OCI-LY7 (cell line): Measurements from ENCODE around the gene CAPN7. TPM values are rescaled to one million over a fixed set of nuclear protein-coding genes. Genes with fewer than 3 reads are reported as not detected.

Source experiments
- BruUV-seq: library from RNA; stranded (reverse); fragments of 400-500 nt; replicated peaks from 2 replicates; lab custom pipeline; 2021; lab: Mats Ljungman, UMichigan
- CTCF ChIA-PET: fragments of 300-600 bp; sonication (Branson Sonifier 250); formaldehyde crosslinking; loops from one replicate; lab custom pipeline; 2022; ENCODE audit warnings: antibody characterized with exemption; ENCODE audit not compliant: unreplicated experiment; lab: Charles Lee
- POLR2A ChIA-PET: fragments of 300-600 bp; sonication (Branson Sonifier 250); formaldehyde crosslinking; loops from one replicate; lab custom pipeline; 2022; ENCODE audit warnings: antibody characterized with exemption; lab: Charles Lee
- DNase-seq: peaks from one replicate; pipeline ENCODE4 v3.0.0-alpha.2; 2015; ENCODE audit warnings: low spot score
- H2AFZ ChIP-seq: fragments of 200-600 bp; sonication (generic), shearing (Covaris generic); 2 replicates; pipeline ENCODE4 v1.6.1; 2014; ENCODE audit warnings: mild to moderate bottlenecking, antibody characterized with exemption, low read length, moderate library complexity
- H3K27ac ChIP-seq: fragments of 200-600 bp; sonication (generic); 2 replicates; pipeline ENCODE4 v1.5.1; 2014; ENCODE audit warnings: mixed run types, low read depth, mild to moderate bottlenecking, moderate library complexity, low read length, inconsistent platforms; ENCODE audit not compliant: poor library complexity, severe bottlenecking
- H3K36me3 ChIP-seq: fragments of 200-600 bp; sonication (generic); 2 replicates; pipeline ENCODE4 v1.6.1; 2014; ENCODE audit warnings: mild to moderate bottlenecking, antibody characterized with exemption, low read length, moderate library complexity, mixed read lengths; ENCODE audit not compliant: insufficient read depth
- H3K4me1 ChIP-seq: fragments of 200-600 bp; sonication (generic); 2 replicates; pipeline ENCODE4 v1.5.1; 2014; ENCODE audit warnings: mild to moderate bottlenecking, low read length; ENCODE audit not compliant: insufficient read depth, poor library complexity, severe bottlenecking
- H3K4me2 ChIP-seq: fragments of 200-600 bp; sonication (generic); 2 replicates; pipeline ENCODE4 v1.6.1; 2014; ENCODE audit warnings: mild to moderate bottlenecking, low read length
- H3K4me3 ChIP-seq: fragments of 200-600 bp; sonication (generic); 2 replicates; pipeline ENCODE4 v1.5.1; 2014; ENCODE audit warnings: mild to moderate bottlenecking, low read depth, low read length; ENCODE audit not compliant: poor library complexity, severe bottlenecking
- H3K79me2 ChIP-seq: fragments of 200-600 bp; sonication (generic); 2 replicates; pipeline ENCODE4 v1.6.1; 2016; ENCODE audit warnings: low read depth, mild to moderate bottlenecking, low read length, moderate library complexity, mixed read lengths; ENCODE audit not compliant: insufficient read depth
- H3K9me2 ChIP-seq: fragments of 200-600 bp; sonication (generic); 2 replicates; pipeline ENCODE4 v1.6.1; 2016; ENCODE audit warnings: mild to moderate bottlenecking, low read length, mixed read lengths; ENCODE audit not compliant: insufficient read depth
- H3K9me3 ChIP-seq: fragments of 200-600 bp; sonication (generic); 2 replicates; pipeline ENCODE4 v1.6.1; 2014; ENCODE audit warnings: mild to moderate bottlenecking, mixed run types, low read length, mixed read lengths
- H4K20me1 ChIP-seq: fragments of 200-600 bp; sonication (generic); 2 replicates; pipeline ENCODE4 v1.6.1; 2014; ENCODE audit warnings: mild to moderate bottlenecking, antibody characterized with exemption, low read length, moderate library complexity, mixed read lengths; ENCODE audit not compliant: insufficient read depth
- CTCF ChIP-seq: fragments of 200-600 bp; sonication (generic); conservative IDR thresholded peaks from 2 replicates; pipeline ENCODE4 v1.5.1; 2014; ENCODE audit warnings: mild to moderate bottlenecking, antibody characterized with exemption, low read length, moderate library complexity, mixed read lengths
- EZH2phosphoT487 ChIP-seq: fragments of 200-600 bp; sonication (generic); IDR thresholded peaks from 2 replicates; pipeline ENCODE4 v1.6.1; 2018; ENCODE audit warnings: low read depth, borderline replicate concordance, mild to moderate bottlenecking, mixed run types, antibody characterized with exemption, low read length, moderate library complexity, mixed read lengths
- intact Hi-C: fragments of 100-400 bp; cut with micrococcal nuclease; formaldehyde crosslinking; loops from one replicate; pipeline ENCODE4 v1.10.0; 2022; ENCODE audit not compliant: unreplicated experiment
- total RNA-seq, 2 experiments: library from RNA; depleted of rRNA in 1 of 2; stranded (reverse); fragments of >200 nt in 1 of 2; shearing (Covaris generic) in 1 of 2; gene quantifications; 2 replicates each; pipeline ENCODE4 v1.2.3, GENCODE V29; 2014 to 2022

The CAPN7 gene
- total RNA-seq, 2 experiments from 2014 or later = 33.4 to 41.5 TPM

- no peaks in the 10 kb centered on the region for H3K9me3 ChIP-seq
- ChIA-PET CTCF (no interaction called here), POLR2A (interaction anchor here (0.6 to 0.8 kb wide), 2 partner anchors 17 to 25 kb away, joined by 3 read pairs; no protein-coding TSS in a partner anchor)
- H3K27ac ChIP-seq = no peak overlapping the region
- H3K4me3 ChIP-seq = no peak overlapping the region
- no peaks in the 10 kb centered on the region for H3K9me2 ChIP-seq
- H3K4me2 ChIP-seq = no peak overlapping the region
- H3K36me3 ChIP-seq = peaks cover 99% of the 10 kb centered on the region
- intact Hi-C loops = no loop called here
- no peaks in the 10 kb centered on the region for H3K79me2 ChIP-seq
- no peak for DNase-seq
- no peak overlapping the region for H2AFZ ChIP-seq
- no peaks in the 10 kb centered on the region for H3K4me1 ChIP-seq
- BruUV-seq = TSS peak; percentile 7
- H4K20me1 ChIP-seq = no peaks in the 10 kb centered on the region
- TF ChIP-seq EZH2phosphoT487 (no peak), CTCF (no peak)
Observed at GRCh38 chr3:15253023-15253697, 47.1 kb downstream of the CAPN7 start.

GRCh38 chr3:15255215-15255614 lies 49.2 kb downstream of the CAPN7 start:
- intact Hi-C loops = no loop called here
- Histone ChIP-seq H3K4me3 (no peak overlapping the region), H3K4me2 (no peak overlapping the region), H3K36me3 (peaks cover 99% of the 10 kb centered on the region), H3K27ac (no peak overlapping the region), H4K20me1 (no peaks in the 10 kb centered on the region), H3K9me3 (no peaks in the 10 kb centered on the region), H3K4me1 (no peaks in the 10 kb centered on the region), H3K79me2 (no peaks in the 10 kb centered on the region), H2AFZ (no peak overlapping the region), H3K9me2 (no peaks in the 10 kb centered on the region)
- CTCF ChIA-PET = no interaction called here
- POLR2A ChIA-PET = interaction anchor here (0.6 to 1.5 kb wide), 3 partner anchors 15 to 602 kb away, joined by 3 to 4 read pairs (median 3); no protein-coding TSS in a partner anchor
- no peak for DNase-seq
- no TSS peak for BruUV-seq
- TF ChIP-seq CTCF (no peak), EZH2phosphoT487 (no peak)

- BruUV-seq = no TSS peak
- H4K20me1 ChIP-seq = no peaks in the 10 kb centered on the region
Observed at GRCh38 chr3:15256861-15257341, 50.9 kb downstream of the CAPN7 start.

More at GRCh38 chr3:15256861-15257341, 50.9 kb downstream of the CAPN7 start:
- Histone ChIP-seq H3K9me2 (no peaks in the 10 kb centered on the region), H3K27ac (no peak overlapping the region), H3K4me3 (no peak overlapping the region), H3K4me1 (no peaks in the 10 kb centered on the region), H3K36me3 (peaks cover 100% of the 10 kb centered on the region), H2AFZ (no peak overlapping the region), H3K4me2 (no peak overlapping the region), H3K9me3 (no peaks in the 10 kb centered on the region), H3K79me2 (no peaks in the 10 kb centered on the region)
- no peak for DNase-seq
- intact Hi-C loops = no loop called here
- ChIA-PET POLR2A (interaction anchor here (1.5 kb wide), 1 partner anchor 17 kb away, joined by 4 read pairs; no protein-coding TSS in a partner anchor), CTCF (no interaction called here)
- TF ChIP-seq EZH2phosphoT487 (no peak), CTCF (no peak)
